ENCODE results near the gene POGZ.

Gene POGZ

GRCh38 chr1:151459331-151460046 lies at the start of gene POGZ:
Gene POGZ (minus strand): TSS chr1:151459494. CDS start chr1:151442204, 17,290 bp downstream.
- DNase-seq, result peak; percentile 91

GRCh38 chr1:151508833-151509232 lies 49.5 kb upstream of the POGZ start:
- DNase-seq, result no peak

- no peak for DNase-seq
Observed at GRCh38 chr1:151504759-151505158, 45.5 kb upstream of the POGZ start.

- DNase-seq, result no peak
Observed at GRCh38 chr1:151504252-151504651, 45.0 kb upstream of the POGZ start.

GRCh38 chr1:151502859-151503780 lies 43.8 kb upstream of the POGZ start:
- no peak for DNase-seq

GRCh38 chr1:151502035-151502700 lies 42.9 kb upstream of the POGZ start:
- DNase-seq, result no peak

GRCh38 chr1:151501474-151501873 lies 42.2 kb upstream of the POGZ start:
- no peak for DNase-seq

- DNase-seq, result no peak
Observed at GRCh38 chr1:151499930-151500329, 40.6 kb upstream of the POGZ start.

- no peak for DNase-seq
Observed at GRCh38 chr1:151499365-151499764, 40.1 kb upstream of the POGZ start.

GRCh38 chr1:151495316-151495715 lies 36.0 kb upstream of the POGZ start:
- no peak for DNase-seq

- no peak for DNase-seq
Observed at GRCh38 chr1:151494741-151495281, 35.5 kb upstream of the POGZ start.

GRCh38 chr1:151493042-151493441 lies 33.7 kb upstream of the POGZ start:
- DNase-seq, result no peak

- DNase-seq, result no peak
Observed at GRCh38 chr1:151492120-151492519, 32.8 kb upstream of the POGZ start.

GRCh38 chr1:151491641-151492040 lies 32.3 kb upstream of the POGZ start:
- no peak for DNase-seq

GRCh38 chr1:151486557-151486956 lies 27.3 kb upstream of the POGZ start:
- no peak for DNase-seq

GRCh38 chr1:151485685-151486255 lies 26.5 kb upstream of the POGZ start:
- DNase-seq, result no peak

GRCh38 chr1:151482017-151482416 lies 22.7 kb upstream of the POGZ start:
- no peak for DNase-seq

GRCh38 chr1:151479462-151479861 lies 20.2 kb upstream of the POGZ start:
- no peak for DNase-seq

- DNase-seq, result no peak
Observed at GRCh38 chr1:151478923-151479322, 19.6 kb upstream of the POGZ start.

- no peak for DNase-seq
Observed at GRCh38 chr1:151478140-151478812, 19.0 kb upstream of the POGZ start.

- no peak for DNase-seq
Observed at GRCh38 chr1:151477066-151477465, 17.8 kb upstream of the POGZ start.

- DNase-seq, result no peak
Observed at GRCh38 chr1:151476083-151476482, 16.8 kb upstream of the POGZ start.

Data from MV-4-11 (cell line).